HG03442 (cell line): ENCODE measurements around the gene PARP16.
"Not testable (repeated sequence)": the region's sequence is repeated elsewhere in the genome, so short reads cannot be mapped to it uniquely, and the experiment has no call there.

Source experiments
- ATAC-seq: cut with Tn5 transposase; IDR thresholded peaks from one replicate; pipeline ENCODE4 v1.9.1; 2021; ENCODE audit warnings: mild to moderate bottlenecking, moderate library complexity; ENCODE audit not compliant: unreplicated experiment

Gene PARP16

DNA sequence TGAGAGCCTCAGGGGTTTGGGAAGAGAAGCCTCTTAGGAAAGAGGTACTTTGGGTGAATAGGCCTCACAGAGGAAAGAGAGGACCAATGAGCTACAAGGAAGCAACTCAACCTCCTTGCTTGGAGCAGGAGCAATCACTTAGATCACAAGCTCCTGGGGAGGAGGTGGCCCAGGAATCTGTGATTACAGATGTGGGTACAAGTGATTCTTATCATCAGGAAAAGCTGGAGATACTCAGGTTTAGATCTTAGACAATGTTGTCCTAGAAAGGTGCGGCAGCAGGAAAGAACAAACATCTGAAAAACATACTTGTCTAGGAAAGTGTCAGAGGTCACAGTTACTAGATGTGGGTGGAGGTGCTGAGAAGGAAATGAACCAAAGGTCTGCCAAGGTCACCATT, 8.2 kb downstream of the PARP16 start:
- no peak for ATAC-seq

DNA sequence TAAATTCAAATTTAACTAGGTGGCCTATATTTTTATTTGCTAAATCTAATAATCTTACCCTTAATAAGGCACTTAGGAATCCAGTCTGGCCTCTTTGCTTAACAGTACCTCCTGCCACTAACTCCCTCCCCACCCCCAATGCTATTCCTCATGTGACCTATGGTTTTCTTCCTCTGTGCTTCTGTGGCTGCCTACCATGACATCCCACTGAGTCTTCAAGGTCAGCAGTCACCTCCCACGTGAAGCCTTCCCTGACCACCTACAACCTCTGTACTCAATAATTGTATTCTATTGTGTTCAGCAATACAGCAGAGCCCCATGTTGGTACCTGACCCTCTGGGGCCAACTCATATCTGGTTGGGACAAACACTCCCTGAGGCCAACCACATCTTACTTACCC, 9.7 kb downstream of the PARP16 start:
- no peak for ATAC-seq

DNA sequence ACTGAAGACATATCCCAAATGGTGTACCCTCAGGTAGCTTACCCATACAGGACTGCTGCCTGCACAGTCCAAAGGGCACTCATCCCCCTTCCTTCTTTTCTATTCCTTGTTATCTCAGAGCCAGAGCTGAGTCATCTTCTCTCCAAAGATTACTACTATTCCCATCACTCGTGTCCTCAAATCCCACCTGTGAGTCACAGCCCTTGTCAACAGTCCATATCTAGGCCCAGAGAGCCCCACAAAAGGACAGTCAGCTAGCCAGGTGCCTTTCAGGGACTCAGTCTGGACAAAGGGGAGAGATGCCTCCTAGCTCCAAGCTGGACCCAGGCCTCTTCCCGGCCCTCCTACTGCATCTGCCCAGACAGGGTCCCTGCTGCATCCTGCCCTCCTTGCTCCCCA, 11.0 kb downstream of the PARP16 start:
- ATAC-seq, result no peak

GRCh38 chr15:65275104-65275727, 11.5 kb downstream of the PARP16 start:
- no peak for ATAC-seq

- ATAC-seq, result not testable (repeated sequence)
Observed at GRCh38 chr15:65270811-65271545, 15.7 kb downstream of the PARP16 start.

- ATAC-seq, result no peak
Observed at GRCh38 chr15:65268411-65268810, 18.3 kb downstream of the PARP16 start.

GRCh38 chr15:65266469-65266868, 20.2 kb downstream of the PARP16 start:
- no peak for ATAC-seq

- no peak for ATAC-seq
Observed at GRCh38 chr15:65264863-65265430, 21.7 kb downstream of the PARP16 start.

DNA sequence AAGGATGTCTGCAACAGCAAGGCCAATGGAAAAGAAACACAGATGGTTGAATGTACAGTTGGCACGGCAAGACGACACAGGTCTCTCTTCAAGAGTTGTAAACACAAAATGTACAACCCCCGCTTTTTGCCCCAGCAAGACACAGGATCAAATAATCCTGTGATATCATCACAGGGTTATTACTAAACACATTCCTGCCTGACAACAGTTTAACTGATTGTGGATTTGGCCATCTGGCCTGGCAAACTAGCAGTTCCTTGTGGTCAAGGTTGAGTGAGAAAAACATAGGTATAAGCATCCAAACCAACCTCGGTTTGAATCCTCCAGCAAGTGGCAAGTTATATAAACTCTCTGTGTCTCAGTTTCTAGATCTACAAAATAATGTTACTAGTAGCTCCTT, 23.4 kb downstream of the PARP16 start:
- no peak for ATAC-seq

GRCh38 chr15:65260968-65261367, 25.7 kb downstream of the PARP16 start:
- no peak for ATAC-seq

- ATAC-seq, result no peak
Observed at GRCh38 chr15:65259367-65259797, 27.3 kb downstream of the PARP16 start.

- ATAC-seq, result no peak
Observed at GRCh38 chr15:65258375-65259262, 28.1 kb downstream of the PARP16 start.

- no peak for ATAC-seq
Observed at GRCh38 chr15:65255486-65256140, 31.1 kb downstream of the PARP16 start.

DNA sequence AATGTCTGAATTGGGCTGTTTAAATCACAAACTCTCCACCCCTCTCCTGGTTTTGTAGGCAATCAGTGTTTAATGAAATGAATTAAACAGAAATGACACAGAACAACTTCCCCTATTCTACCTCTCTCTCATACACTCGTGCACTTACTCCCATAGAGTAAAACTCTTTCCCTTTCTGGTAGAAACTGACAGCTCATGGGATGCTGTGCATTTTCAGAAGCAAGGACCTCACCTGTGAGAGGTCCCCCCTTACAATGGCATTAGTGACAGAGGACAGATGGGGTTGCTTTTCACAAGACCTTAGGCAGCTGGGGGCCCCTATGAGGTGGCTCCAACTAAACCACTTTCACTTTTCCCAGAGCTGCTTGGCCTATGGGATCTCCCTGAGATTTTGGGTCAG, 31.9 kb downstream of the PARP16 start:
- ATAC-seq, result no peak

GRCh38 chr15:65254356-65254755, 32.3 kb downstream of the PARP16 start:
- ATAC-seq, result no peak

GRCh38 chr15:65249641-65250040, 37.0 kb downstream of the PARP16 start:
- peak; percentile 79 for ATAC-seq

DNA sequence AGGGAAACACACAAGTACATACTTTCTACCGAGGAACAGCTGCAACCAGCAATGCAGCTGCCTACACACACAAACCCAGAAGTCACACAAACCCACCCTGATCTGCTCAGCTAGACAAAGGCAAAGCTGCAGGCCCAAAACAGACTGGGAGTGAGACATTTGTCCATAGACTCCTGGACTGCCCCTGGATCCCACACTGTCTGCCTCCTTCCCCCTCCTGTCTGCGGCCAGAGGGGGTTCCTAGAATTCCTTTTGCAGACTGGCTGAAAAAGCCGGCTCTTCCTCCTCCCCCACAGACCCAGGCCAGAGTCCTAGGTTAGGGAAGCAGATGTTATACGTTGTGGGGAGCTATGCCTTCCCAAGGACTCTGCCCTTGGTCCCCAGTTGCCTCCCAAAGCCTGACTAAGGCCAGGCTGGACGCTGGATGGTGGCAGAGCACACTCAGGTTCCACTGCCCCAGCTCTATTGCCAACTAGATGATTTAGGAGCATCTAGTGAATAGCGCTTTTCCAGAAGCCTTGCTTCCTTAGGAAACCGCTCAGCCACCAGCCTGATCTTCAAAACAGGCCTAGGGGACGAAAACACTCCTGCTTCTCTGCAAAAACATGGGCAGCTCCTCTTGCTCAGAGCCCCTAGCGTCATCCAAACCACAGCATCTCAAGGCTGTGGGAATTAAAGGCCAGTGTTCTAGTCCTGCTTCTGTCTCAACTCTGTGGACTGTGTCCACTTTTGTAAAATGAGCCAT, 38.0 kb downstream of the PARP16 start:
- no peak for ATAC-seq

DNA sequence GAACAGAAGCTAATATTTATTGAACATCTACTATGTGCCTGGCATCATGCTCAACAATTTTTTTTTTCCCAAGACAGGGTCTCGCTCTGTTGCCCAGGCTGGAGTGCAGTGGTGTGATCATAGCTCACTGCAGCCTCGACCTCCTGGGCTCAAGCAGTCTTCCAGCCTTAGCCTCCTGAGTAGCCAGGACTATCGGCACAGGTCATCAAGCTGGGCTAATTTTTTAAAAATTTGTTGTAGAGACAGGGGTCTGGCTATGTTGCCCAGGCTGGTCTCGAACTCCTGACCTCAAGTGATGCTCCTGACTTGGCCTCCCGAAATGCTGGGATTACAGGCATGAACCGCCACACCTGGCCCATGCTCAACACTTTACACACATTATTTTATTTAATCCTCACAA, 39.7 kb downstream of the PARP16 start:
- ATAC-seq, result no peak

- ATAC-seq, result no peak
Observed at GRCh38 chr15:65246026-65246714, 40.5 kb downstream of the PARP16 start.
